Fibroblast of lung (primary cell): ENCODE measurements around the gene ERI2.

ENCODE experiments used
- CTCF ChIP-seq, 2 donors: IDR thresholded peaks in 1 of 2; conservative IDR thresholded peaks in 1 of 2; 1 replicate in 1 of 2; 2 replicates in 1 of 2; pipeline ENCODE4 v1.5.1; 2011 to 2012; ENCODE audit warnings: low read length in 2 of 2, control low read depth in 1 of 2, inconsistent platforms in 1 of 2, low read depth in 1 of 2, mild to moderate bottlenecking in 1 of 2
- EZH2 ChIP-seq: IDR thresholded peaks from 2 replicates; pipeline ENCODE4 v1.5.1; 2012; ENCODE audit warnings: low read length, control low read depth, mild to moderate bottlenecking; ENCODE audit errors: missing control alignments

GRCh38 chr16:20753727-20754126 lies 52.5 kb downstream of the ERI2 start:
- TF ChIP-seq CTCF (conservative IDR thresholded peaks at IDR 0.05 in 1 of 2, IDR thresholded peaks at IDR 0.05 in 1 of 2; ENCODE audit: low read depth in 1 of 2, low read length in 2 of 2) (no peak), EZH2 (no peak)
